Right atrium auricular region (tissue), 2 donors: ENCODE measurements around the gene ABCC6. TPM values are rescaled to one million over a fixed set of nuclear protein-coding genes. Genes with fewer than 3 reads are reported as not detected.

ENCODE experiments used
- DNase-seq: peaks from one replicate; pipeline ENCODE4 v3.0.0-alpha.2; 2019; ENCODE audit warnings: low spot score
- H3K27ac ChIP-seq, 2 donors: fragments of 200-600 bp; sonication (generic); 1 replicate in 1 of 2; 2 replicates in 1 of 2; pipeline ENCODE4 v1.5.1; 2016 to 2019
- H3K27me3 ChIP-seq, 2 donors: fragments of 200-600 bp; sonication (generic); one replicate each; pipeline versions ENCODE4 v1.5.1 to v1.6.0; 2017 to 2019
- H3K36me3 ChIP-seq: fragments of 200-600 bp; sonication (generic); one replicate; pipeline ENCODE4 v1.5.1; 2016
- H3K4me1 ChIP-seq, 2 donors: fragments of 200-600 bp; sonication (generic); one replicate each; pipeline versions ENCODE4 v1.5.1 to v1.6.0; 2017 to 2019
- H3K4me3 ChIP-seq, 2 donors: fragments of 200-600 bp; sonication (generic); 1 replicate in 1 of 2; 2 replicates in 1 of 2; pipeline ENCODE4 v1.5.1; 2017 to 2019; ENCODE audit warnings: mild to moderate bottlenecking in 1 of 2, moderate library complexity in 1 of 2
- H3K9me3 ChIP-seq, 2 donors: fragments of 200-600 bp; sonication (generic); one replicate each; pipeline ENCODE4 v1.5.1; 2019
- CTCF ChIP-seq, 2 donors: fragments of 200-600 bp; sonication (generic); IDR thresholded peaks; one replicate each; pipeline ENCODE4 v1.5.1; 2019; ENCODE audit warnings: antibody characterized with exemption in 2 of 2
- total RNA-seq, 2 donors: library from RNA; depleted of rRNA; stranded (reverse); fragments of >200 nt; gene quantifications; one replicate each; pipeline ENCODE4 v1.1.0, GENCODE V29; 2016

ABCC6 gene
- total RNA-seq, 2 donors from 2014 or later = 0.52 to 1.8 TPM

DNA sequence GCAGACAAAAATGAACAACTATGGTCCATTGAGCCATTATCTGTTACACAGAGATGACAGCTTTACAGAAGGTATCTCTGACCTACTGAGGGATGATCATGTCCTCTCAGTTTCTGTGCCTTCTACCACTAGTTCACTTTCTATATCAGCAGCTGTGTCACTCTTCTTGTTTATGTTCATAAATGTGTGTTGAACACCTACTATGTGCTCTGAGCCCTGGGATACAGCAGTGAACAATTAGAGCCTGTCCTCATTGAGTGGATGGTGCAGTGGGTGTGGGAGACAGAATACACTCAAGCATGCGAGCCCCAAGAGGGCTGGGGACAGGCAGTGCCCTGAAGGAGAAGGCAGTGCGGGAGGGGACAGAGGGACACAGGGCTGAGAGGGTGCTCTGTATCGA, 92.1 kb downstream of the ABCC6 start:
- Histone ChIP-seq H3K4me3 (no peak overlapping the region), H3K27me3 (no peaks in the 10 kb centered on the region), H3K36me3 (peaks cover 31% of the 10 kb centered on the region), H3K27ac (no peak overlapping the region), H3K4me1 (no peaks in the 10 kb centered on the region), H3K9me3 (no peaks in the 10 kb centered on the region)
- DNase-seq = no peak
- no peak for TF ChIP-seq CTCF (IDR thresholded peaks at IDR 0.05)

DNA sequence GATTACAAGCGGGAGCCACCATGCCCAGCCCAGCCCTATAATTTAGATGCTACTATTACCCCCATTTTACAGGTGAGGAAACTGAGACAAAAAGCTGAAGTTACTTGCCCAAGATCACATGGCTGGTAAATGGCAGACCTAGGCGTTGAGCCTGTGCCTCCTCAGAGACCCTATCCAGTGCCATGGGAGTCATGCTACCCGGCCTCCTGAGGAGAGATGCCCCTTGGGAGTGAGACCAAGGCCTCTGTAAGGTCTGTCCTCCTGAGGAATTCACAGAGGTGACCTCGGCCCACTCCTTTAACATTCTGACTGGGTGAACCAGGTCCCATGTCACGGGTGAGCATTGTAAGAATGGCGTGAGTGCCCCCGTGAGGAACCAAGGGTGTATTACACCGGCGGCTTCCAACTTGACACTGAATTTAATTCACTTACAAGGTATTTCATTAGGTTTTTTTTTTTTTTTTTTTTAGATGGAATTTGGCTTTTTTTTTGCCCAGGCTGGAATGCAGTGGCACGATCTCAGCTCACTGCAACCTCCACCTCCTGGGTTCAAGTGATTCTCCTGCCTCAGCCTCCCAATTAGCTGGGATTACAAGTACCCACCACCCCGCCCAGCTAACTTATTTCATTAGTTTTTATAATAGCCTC, 95.7 kb downstream of the ABCC6 start:
- Histone ChIP-seq H3K27me3 (no peaks in the 10 kb centered on the region), H3K4me3 (no peak overlapping the region), H3K4me1 (no peaks in the 10 kb centered on the region), H3K9me3 (peaks cover 0 to 10% of the 10 kb centered on the region in 2 donors), H3K27ac (no peak overlapping the region), H3K36me3 (peaks cover 30% of the 10 kb centered on the region)
- peak; percentile 77 for DNase-seq
- peak; percentile 81 to 92 for TF ChIP-seq CTCF (IDR thresholded peaks at IDR 0.05)

DNA sequence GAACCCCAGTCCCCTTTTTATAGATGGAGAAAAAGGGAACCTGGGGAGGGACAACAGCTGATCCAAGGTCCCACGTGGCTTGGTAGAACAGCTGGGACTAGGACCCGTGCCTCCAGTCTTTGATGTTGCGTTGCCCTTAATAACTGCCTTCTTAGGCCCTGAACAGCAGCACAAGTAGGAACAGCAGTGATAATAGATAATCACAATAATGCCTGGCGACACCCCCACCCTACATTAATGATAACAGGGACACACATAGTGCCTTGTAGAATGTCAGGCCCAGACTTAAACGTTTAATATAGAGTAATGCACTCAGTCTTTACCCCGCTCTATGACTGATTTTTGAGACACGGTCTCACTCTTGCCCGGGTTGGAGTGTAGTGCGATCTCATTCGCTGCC, 96.4 kb downstream of the ABCC6 start:
- H3K36me3 ChIP-seq = peaks cover 31% of the 10 kb centered on the region
- H3K27me3 ChIP-seq = no peaks in the 10 kb centered on the region
- no peaks in the 10 kb centered on the region for H3K4me1 ChIP-seq
- no peak for TF ChIP-seq CTCF (IDR thresholded peaks at IDR 0.05)
- H3K27ac ChIP-seq = no peak overlapping the region
- DNase-seq = no peak
- H3K4me3 ChIP-seq = no peak overlapping the region
- peaks cover 0 to 10% of the 10 kb centered on the region in 2 donors for H3K9me3 ChIP-seq

DNA sequence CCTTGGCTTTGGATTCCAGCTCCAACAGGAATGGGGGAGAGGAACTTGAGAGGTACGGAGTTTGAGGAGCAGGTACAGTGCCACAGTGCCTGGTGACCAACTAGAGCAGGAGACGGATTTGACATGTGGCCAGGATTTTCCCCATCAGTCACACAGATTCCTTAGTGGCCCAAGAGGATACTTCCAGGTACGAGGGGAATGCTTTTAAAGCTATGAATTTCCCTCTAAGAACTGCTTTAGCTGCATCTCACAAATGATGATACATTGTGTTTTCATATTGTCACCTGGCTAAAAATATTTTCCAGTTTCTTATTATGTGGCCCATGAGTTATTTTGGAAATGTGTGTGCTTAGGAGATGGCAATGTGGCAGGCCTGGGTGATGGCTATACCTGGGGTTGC, 98.3 kb downstream of the ABCC6 start:
- TF ChIP-seq CTCF (IDR thresholded peaks at IDR 0.05) = no peak
- no peak for DNase-seq
- no peak overlapping the region for H3K27ac ChIP-seq
- no peak overlapping the region for H3K4me3 ChIP-seq
- peaks cover 0 to 9% of the 10 kb centered on the region in 2 donors for H3K4me1 ChIP-seq
- peaks cover 28% of the 10 kb centered on the region for H3K36me3 ChIP-seq
- no peaks in the 10 kb centered on the region for H3K27me3 ChIP-seq
- H3K9me3 ChIP-seq = peaks cover 0 to 10% of the 10 kb centered on the region in 2 donors

DNA sequence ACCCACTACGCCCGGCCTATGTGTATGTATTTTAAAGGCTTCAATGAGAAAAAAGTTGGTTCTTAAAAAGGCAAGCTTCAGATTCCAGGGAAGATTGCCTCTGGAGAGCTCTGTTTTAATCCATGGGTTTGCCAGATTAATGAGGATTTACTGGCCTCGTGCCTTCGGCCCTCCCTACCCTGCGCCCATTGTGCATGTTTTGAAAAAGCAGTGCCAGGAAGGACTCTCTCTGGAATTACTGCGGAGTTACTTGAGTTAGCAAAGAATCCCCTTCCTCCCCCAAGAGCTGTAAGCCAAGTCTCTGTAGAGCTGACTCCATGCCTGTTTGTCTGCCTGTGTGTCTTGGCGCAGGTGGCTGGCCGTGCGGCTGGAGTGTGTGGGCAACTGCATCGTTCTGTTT, 98.9 kb downstream of the ABCC6 start:
- Histone ChIP-seq H3K27me3 (no peaks in the 10 kb centered on the region), H3K27ac (no peak overlapping the region), H3K4me1 (peaks cover 0 to 12% of the 10 kb centered on the region in 2 donors), H3K9me3 (peaks cover 0 to 10% of the 10 kb centered on the region in 2 donors), H3K4me3 (no peak overlapping the region), H3K36me3 (peaks cover 23% of the 10 kb centered on the region)
- TF ChIP-seq CTCF (IDR thresholded peaks at IDR 0.05) = no peak
- DNase-seq = no peak

DNA sequence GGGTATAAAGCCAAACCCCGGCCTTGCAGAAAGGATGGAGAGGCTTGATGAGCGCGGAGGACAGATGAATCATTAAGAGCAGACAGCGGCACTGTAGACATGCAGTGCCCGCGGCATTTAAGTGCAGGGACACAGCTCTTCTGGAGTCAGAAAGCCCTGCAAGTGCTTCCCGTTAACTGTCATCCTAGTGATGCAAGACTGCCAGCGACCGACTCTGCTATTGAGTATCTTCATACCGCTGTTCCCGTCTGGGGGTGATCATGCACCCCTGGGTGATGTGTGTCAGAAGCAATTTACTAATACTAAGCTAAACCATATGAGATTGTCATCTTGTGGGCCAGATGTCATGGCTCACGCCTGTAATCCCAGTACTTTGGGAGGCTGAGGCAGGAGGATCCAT, 101.0 kb downstream of the ABCC6 start:
- peaks cover 0 to 12% of the 10 kb centered on the region in 2 donors for H3K4me1 ChIP-seq
- no peak overlapping the region for H3K27ac ChIP-seq
- peaks cover 36% of the 10 kb centered on the region for H3K36me3 ChIP-seq
- TF ChIP-seq CTCF (IDR thresholded peaks at IDR 0.05) = no peak
- no peak overlapping the region for H3K4me3 ChIP-seq
- DNase-seq = no peak
- peaks cover 0 to 16% of the 10 kb centered on the region in 2 donors for H3K9me3 ChIP-seq
- no peaks in the 10 kb centered on the region for H3K27me3 ChIP-seq
